ENCODE measurements around the gene LZTR1.
"Not testable (repeated sequence)": the region's sequence is repeated elsewhere in the genome, so short reads cannot be mapped to it uniquely, and the experiment has no call there.

LZTR1 gene

DNA sequence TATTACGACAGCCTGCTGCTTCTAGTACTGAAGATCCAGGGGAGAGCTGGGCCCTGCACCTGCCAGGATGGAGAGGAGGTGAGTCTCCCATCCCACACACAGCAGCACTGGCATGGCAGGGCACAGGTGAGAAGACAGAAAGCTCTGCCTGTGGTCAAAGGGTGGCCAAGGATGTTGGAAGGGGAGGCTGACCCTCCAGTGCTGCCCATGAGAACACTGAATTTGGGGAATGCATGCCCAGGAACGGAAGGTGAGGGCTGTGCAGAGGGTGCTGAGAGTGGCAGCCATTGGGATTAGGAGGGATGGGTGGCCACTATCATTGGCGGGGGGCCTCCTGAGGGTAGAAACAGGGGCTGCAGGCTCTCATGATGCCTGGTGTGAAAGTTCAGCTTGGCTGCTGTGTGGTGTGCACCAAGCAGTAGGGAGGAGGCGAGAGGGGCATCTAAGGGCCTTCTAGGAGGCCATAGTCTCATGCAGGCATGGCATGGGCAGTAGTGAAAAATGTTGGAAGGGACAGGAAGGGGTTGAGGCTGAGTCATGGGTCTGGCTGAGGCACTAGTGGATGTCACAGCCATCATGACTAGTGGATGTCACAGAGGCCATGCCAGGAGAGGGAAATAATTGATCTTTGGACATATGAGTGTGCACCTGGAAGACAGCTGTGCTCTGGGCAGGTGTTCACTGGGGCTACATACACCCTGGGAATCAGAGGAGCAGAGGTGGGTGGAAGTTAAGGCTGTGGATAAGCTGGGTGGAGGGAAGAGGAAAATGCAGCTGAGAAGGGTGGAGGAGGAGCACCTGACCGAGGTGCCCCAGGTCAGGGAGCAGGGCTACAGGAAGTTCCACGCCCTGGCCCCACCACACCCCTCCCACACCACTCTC is 61.1 kb downstream of the LZTR1 start:
- no peaks in the 10 kb centered on the region for H3K36me3 Mint-ChIP-seq (ENCODE audit: low read depth)
- no peaks in the 10 kb centered on the region for H3K9me3 Mint-ChIP-seq
- H3K4me3 Mint-ChIP-seq, result no peak overlapping the region
- no peak for DNase-seq (ENCODE audit: low spot score)
- no peak overlapping the region for H3K27ac Mint-ChIP-seq
- peaks cover 27% of the 10 kb centered on the region for H3K27me3 Mint-ChIP-seq (ENCODE audit: low read depth)
- H3K4me1 Mint-ChIP-seq (ENCODE audit: low read depth), result peaks cover 14% of the 10 kb centered on the region

DNA sequence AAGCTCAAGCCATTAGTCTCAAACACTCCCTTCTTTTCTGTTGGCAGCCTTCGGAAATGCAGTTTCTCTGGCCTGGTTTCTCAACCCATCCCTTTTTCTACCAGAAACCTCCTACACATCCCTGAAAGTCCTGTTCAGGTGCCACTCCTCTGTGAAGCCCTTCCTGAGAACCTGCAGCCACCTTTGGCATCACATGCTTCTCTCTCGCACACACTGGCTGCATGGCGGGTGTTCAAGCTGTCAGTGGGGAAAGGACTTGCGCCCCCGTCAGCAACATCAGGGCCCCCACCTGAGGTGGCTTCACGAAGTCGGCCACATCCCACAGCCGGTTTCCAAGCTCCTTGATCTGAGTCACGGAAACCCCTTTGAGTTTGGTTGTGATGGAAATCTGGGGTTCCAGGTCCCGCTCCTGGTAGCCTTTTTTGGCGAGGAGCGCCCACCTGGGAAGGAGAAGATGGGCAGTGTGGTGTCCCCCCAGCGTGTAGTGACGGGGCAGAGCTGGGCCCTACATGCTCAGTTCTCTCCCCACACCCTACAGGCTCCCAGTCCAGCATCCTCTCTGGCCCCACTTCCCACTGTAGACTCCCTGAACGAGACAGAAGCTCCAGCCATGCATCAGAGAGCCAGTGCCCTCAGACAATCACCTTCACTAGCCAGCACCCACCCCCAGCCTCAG is 61.9 kb downstream of the LZTR1 start:
- DNase-seq (ENCODE audit: low spot score), result no peak
- no peak overlapping the region for H3K27ac Mint-ChIP-seq
- H3K4me1 Mint-ChIP-seq (ENCODE audit: low read depth), result peaks cover 14% of the 10 kb centered on the region
- peaks cover 23% of the 10 kb centered on the region for H3K27me3 Mint-ChIP-seq (ENCODE audit: low read depth)
- H3K36me3 Mint-ChIP-seq (ENCODE audit: low read depth), result no peaks in the 10 kb centered on the region
- no peaks in the 10 kb centered on the region for H3K9me3 Mint-ChIP-seq
- H3K4me3 Mint-ChIP-seq, result no peak overlapping the region

DNA sequence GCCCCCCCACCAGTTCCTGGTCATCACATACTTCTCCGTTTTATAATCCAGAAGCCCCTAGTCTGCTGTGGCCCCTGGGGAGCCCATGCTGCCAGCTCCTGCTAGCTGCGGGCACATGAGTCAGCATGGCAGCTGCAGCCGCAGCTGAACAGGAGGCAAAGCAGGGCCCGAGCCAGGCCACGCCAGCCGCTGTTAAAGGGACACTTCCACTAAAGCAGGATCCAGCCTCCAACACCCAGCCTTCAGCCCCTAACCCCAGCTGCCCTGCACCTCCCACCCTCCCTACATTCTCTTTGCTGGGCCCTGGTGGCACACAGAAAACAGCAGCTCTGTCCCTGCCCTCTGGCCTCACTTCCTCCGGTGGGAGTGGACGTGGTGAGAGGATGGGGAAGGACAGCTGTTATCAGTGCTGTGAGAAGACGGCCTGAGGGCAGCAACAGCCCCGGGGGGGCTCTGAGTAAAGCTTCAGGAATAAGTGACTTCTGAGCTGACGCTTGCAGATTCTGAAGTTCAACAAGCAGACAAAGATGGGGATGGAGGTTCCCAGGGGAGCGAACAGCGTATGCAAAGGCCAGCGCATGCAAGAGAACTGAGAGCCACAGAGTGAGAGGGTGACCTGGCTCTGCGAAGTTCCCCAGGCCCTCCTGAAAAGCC is 63.0 kb downstream of the LZTR1 start:
- Mint-ChIP-seq H3K9me3 (no peaks in the 10 kb centered on the region), H3K4me1 (ENCODE audit: low read depth) (peaks cover 14% of the 10 kb centered on the region), H3K4me3 (peak overlapping the region; percentile 39), H3K27me3 (ENCODE audit: low read depth) (peaks cover 23% of the 10 kb centered on the region), H3K27ac (peak overlapping the region; percentile 60), H3K36me3 (ENCODE audit: low read depth) (no peaks in the 10 kb centered on the region)
- DNase-seq (ENCODE audit: low spot score), result no peak

GRCh38 chr22:21045585-21046294 is 63.6 kb downstream of the LZTR1 start, which contains the start of gene LRRC74B:
Gene LRRC74B (plus strand): TSS chr22:21045946. CDS start chr22:21045987, 41 bp downstream.
- peak within 1 kb of the TSS; percentile 60 for H3K27ac Mint-ChIP-seq
- peak within 1 kb of the TSS; percentile 39 for H3K4me3 Mint-ChIP-seq
- H3K9me3 Mint-ChIP-seq, result no peaks in the 10 kb centered on the region
- peaks cover 14% of the 10 kb centered on the region for H3K4me1 Mint-ChIP-seq (ENCODE audit: low read depth)
- peaks cover 23% of the 10 kb centered on the region for H3K27me3 Mint-ChIP-seq (ENCODE audit: low read depth)
- no peaks in the 10 kb centered on the region for H3K36me3 Mint-ChIP-seq (ENCODE audit: low read depth)
- peak; percentile 66 for DNase-seq (ENCODE audit: low spot score)

GRCh38 chr22:21047035-21047661 is 65.1 kb downstream of the LZTR1 start:
- no peaks in the 10 kb centered on the region for H3K9me3 Mint-ChIP-seq
- H3K4me3 Mint-ChIP-seq, result no peak overlapping the region
- H3K27ac Mint-ChIP-seq, result no peak overlapping the region
- H3K36me3 Mint-ChIP-seq (ENCODE audit: low read depth), result no peaks in the 10 kb centered on the region
- DNase-seq (ENCODE audit: low spot score), result no peak
- peaks cover 15% of the 10 kb centered on the region for H3K4me1 Mint-ChIP-seq (ENCODE audit: low read depth)
- peaks cover 23% of the 10 kb centered on the region for H3K27me3 Mint-ChIP-seq (ENCODE audit: low read depth)

DNA sequence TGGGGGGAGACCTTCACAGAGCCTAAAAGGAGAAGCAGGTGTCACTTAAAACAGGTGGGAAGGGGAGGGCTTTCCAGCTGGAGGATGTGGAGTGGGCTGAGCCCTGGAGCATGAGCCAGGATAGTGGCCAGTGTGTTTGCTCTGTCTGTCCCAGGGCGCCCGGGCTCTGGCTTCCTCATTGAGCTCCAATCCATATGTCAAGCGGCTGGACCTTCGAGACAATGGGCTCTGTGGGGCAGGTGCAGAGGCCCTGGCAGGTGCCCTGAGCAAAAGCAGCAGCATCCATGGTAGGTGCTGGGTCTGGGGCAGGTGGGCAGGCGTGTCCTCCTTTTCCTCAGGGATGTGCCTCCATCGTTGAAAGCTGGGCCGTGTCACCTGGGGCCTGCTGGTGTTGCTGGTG is 65.6 kb downstream of the LZTR1 start:
- no peaks in the 10 kb centered on the region for H3K36me3 Mint-ChIP-seq (ENCODE audit: low read depth)
- H3K4me3 Mint-ChIP-seq, result no peak overlapping the region
- DNase-seq (ENCODE audit: low spot score), result no peak
- no peaks in the 10 kb centered on the region for H3K9me3 Mint-ChIP-seq
- no peak overlapping the region for H3K27ac Mint-ChIP-seq
- H3K4me1 Mint-ChIP-seq (ENCODE audit: low read depth), result peaks cover 15% of the 10 kb centered on the region
- peaks cover 23% of the 10 kb centered on the region for H3K27me3 Mint-ChIP-seq (ENCODE audit: low read depth)

DNA sequence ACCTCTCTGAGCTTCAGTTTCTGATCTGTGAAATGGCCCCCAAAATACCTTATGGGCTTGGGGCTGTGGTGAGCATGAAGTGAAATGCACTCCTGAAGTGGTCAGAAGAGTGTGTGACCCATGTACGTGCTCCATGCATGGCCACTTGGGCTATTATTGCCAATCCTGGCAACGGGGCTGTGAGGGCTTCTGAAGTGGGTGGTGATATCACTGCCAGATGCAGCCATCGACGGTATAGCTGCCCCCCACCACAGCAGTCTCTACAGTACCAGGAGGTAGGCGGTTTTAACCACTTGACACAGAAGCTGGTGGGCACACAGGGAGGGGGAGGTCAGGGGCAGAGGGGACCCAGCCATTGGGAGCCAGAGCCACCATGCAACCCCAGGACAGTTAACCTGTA is 66.4 kb downstream of the LZTR1 start:
- Mint-ChIP-seq H3K4me1 (ENCODE audit: low read depth) (peaks cover 12% of the 10 kb centered on the region), H3K27me3 (ENCODE audit: low read depth) (peaks cover 19% of the 10 kb centered on the region)
- H3K36me3 Mint-ChIP-seq (ENCODE audit: low read depth); H3K27ac Mint-ChIP-seq; H3K4me3 Mint-ChIP-seq; H3K9me3 Mint-ChIP-seq; DNase-seq (ENCODE audit: low spot score): not testable (repeated sequence)
